ENCODE measurements around the gene ETS2.

The ETS2 gene

GRCh38 chr21:38863291-38863690 lies 57.6 kb downstream of the ETS2 start:
- no CpG with 5 or more reads among the region's 2 CpGs for WGBS, 2 donors (ENCODE audit: extremely low coverage in 2 of 2, insufficient read length in 2 of 2, insufficient replicate concordance in 1 of 2)

GRCh38 chr21:38863843-38864363 lies 58.2 kb downstream of the ETS2 start:
- Histone ChIP-seq H3K79me1 (ENCODE audit: low read depth, low read length) (no peaks in the 10 kb centered on the region), H2BK12ac (ENCODE audit: low read length) (no peak overlapping the region), H2BK5ac (ENCODE audit: low read length) (no peak overlapping the region), H3K4me2 (ENCODE audit: insufficient read depth, low read length, poor library complexity, severe bottlenecking) (no peak overlapping the region), H2AK5ac (ENCODE audit: low read depth, low read length) (no peak overlapping the region), H3K4me3 (ENCODE audit: low read length in 2 of 2) (no peak overlapping the region), H2BK15ac (ENCODE audit: low read length) (no peak overlapping the region), H3K36me3 (replicated peaks in 1 of 2; ENCODE audit: control insufficient read depth in 2 of 2, insufficient read depth in 2 of 2, low read length in 2 of 2) (no peaks in the 10 kb centered on the region), H3K9ac (ENCODE audit: low read depth, low read length, poor library complexity) (no peak overlapping the region), H3K27ac (replicated peaks; ENCODE audit: low read length) (no peak overlapping the region), H3K14ac (ENCODE audit: low read length) (no peak overlapping the region), H2BK120ac (ENCODE audit: low read depth, low read length) (no peak overlapping the region), H3K27me3 (ENCODE audit: control insufficient read depth in 3 of 3, insufficient read depth in 3 of 3, low read depth in 1 of 3, low read length in 3 of 3) (peaks cover 0 to 3% (median 0%) of the 10 kb centered on the region in 3 experiments), H3K4ac (ENCODE audit: low read length) (no peak overlapping the region), H3K18ac (ENCODE audit: low read length) (no peak overlapping the region), H3K23ac (ENCODE audit: low read depth, low read length, poor library complexity) (no peak overlapping the region), H3K9me3 (replicated peaks in 1 of 2; ENCODE audit: control insufficient read depth in 2 of 2, insufficient read depth in 1 of 2, low read depth in 1 of 2, low read length in 2 of 2) (no peaks in the 10 kb centered on the region), H3K4me1 (ENCODE audit: control insufficient read depth in 2 of 2, insufficient read depth in 1 of 2, low read depth in 1 of 2, low read length in 2 of 2) (no peaks in the 10 kb centered on the region), H4K8ac (ENCODE audit: low read depth, low read length) (no peak overlapping the region), H2AFZ (ENCODE audit: low read length) (no peak overlapping the region), H4K91ac (ENCODE audit: low read depth, low read length, poor library complexity) (no peak overlapping the region)
- DNase-seq (ENCODE audit: low spot score) = no peak
- WGBS, 2 donors (ENCODE audit: extremely low coverage in 2 of 2, insufficient read length in 2 of 2, insufficient replicate concordance in 1 of 2) = no CpG with 5 or more reads among the region's 8 CpGs

More at GRCh38 chr21:38863291-38863690, 57.6 kb downstream of the ETS2 start:
- H2AK5ac ChIP-seq (ENCODE audit: low read depth, low read length) = no peak overlapping the region
- H3K4me3 ChIP-seq (ENCODE audit: low read length in 2 of 2) = no peak overlapping the region
- peaks cover 0 to 3% (median 0%) of the 10 kb centered on the region in 3 experiments for H3K27me3 ChIP-seq (ENCODE audit: control insufficient read depth in 3 of 3, insufficient read depth in 3 of 3, low read depth in 1 of 3, low read length in 3 of 3)
- H2BK12ac ChIP-seq (ENCODE audit: low read length) = no peak overlapping the region
- H3K4me2 ChIP-seq (ENCODE audit: insufficient read depth, low read length, poor library complexity, severe bottlenecking) = no peak overlapping the region
- DNase-seq (ENCODE audit: low spot score) = no peak
- no peak overlapping the region for H3K18ac ChIP-seq (ENCODE audit: low read length)
- H3K23ac ChIP-seq (ENCODE audit: low read depth, low read length, poor library complexity) = no peak overlapping the region
- no peak overlapping the region for H2BK5ac ChIP-seq (ENCODE audit: low read length)
- H3K36me3 ChIP-seq (replicated peaks in 1 of 2; ENCODE audit: control insufficient read depth in 2 of 2, insufficient read depth in 2 of 2, low read length in 2 of 2) = no peaks in the 10 kb centered on the region
- H4K8ac ChIP-seq (ENCODE audit: low read depth, low read length) = no peak overlapping the region
- no peak overlapping the region for H3K27ac ChIP-seq (replicated peaks; ENCODE audit: low read length)
- no peaks in the 10 kb centered on the region for H3K79me1 ChIP-seq (ENCODE audit: low read depth, low read length)
- H3K4ac ChIP-seq (ENCODE audit: low read length) = no peak overlapping the region
- no peaks in the 10 kb centered on the region for H3K9me3 ChIP-seq (replicated peaks in 1 of 2; ENCODE audit: control insufficient read depth in 2 of 2, insufficient read depth in 1 of 2, low read depth in 1 of 2, low read length in 2 of 2)
- no peak overlapping the region for H2BK15ac ChIP-seq (ENCODE audit: low read length)
- H3K14ac ChIP-seq (ENCODE audit: low read length) = no peak overlapping the region
- no peak overlapping the region for H4K91ac ChIP-seq (ENCODE audit: low read depth, low read length, poor library complexity)
- H3K9ac ChIP-seq (ENCODE audit: low read depth, low read length, poor library complexity) = no peak overlapping the region
- no peak overlapping the region for H2BK120ac ChIP-seq (ENCODE audit: low read depth, low read length)
- H2AFZ ChIP-seq (ENCODE audit: low read length) = no peak overlapping the region
- H3K4me1 ChIP-seq (ENCODE audit: control insufficient read depth in 2 of 2, insufficient read depth in 1 of 2, low read depth in 1 of 2, low read length in 2 of 2) = no peaks in the 10 kb centered on the region

DNA sequence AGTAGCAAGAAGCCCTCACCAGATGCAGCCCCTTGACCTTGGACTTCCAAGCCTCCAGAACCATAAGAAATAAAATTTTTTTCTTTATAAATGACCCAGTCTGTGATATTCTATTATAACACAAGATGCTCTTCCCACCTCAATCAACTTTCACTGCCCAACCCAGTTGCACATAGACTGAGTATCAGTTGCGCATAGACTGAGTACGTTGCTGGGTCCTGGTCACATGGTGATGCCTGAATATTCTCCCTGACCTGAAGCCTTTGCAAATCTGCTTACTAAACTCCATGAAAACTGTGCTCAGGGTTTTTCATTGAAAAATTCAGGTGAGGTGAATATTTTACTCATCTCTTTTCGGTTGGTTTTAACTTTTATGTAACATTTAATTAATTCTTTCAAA lies 59.2 kb downstream of the ETS2 start:
- no peak overlapping the region for H3K18ac ChIP-seq (ENCODE audit: low read length)
- no peak overlapping the region for H3K27ac ChIP-seq (replicated peaks; ENCODE audit: low read length)
- no peaks in the 10 kb centered on the region for H3K4me1 ChIP-seq (ENCODE audit: control insufficient read depth in 2 of 2, insufficient read depth in 1 of 2, low read depth in 1 of 2, low read length in 2 of 2)
- H3K23ac ChIP-seq (ENCODE audit: low read depth, low read length, poor library complexity) = no peak overlapping the region
- H4K91ac ChIP-seq (ENCODE audit: low read depth, low read length, poor library complexity) = no peak overlapping the region
- no peak overlapping the region for H2BK12ac ChIP-seq (ENCODE audit: low read length)
- no peak overlapping the region for H2BK5ac ChIP-seq (ENCODE audit: low read length)
- peaks cover 0 to 2% (median 0%) of the 10 kb centered on the region in 3 experiments for H3K27me3 ChIP-seq (ENCODE audit: control insufficient read depth in 3 of 3, insufficient read depth in 3 of 3, low read depth in 1 of 3, low read length in 3 of 3)
- no CpG with 5 or more reads among the region's 3 CpGs for WGBS, 2 donors (ENCODE audit: extremely low coverage in 2 of 2, insufficient read length in 2 of 2, insufficient replicate concordance in 1 of 2)
- H2BK15ac ChIP-seq (ENCODE audit: low read length) = no peak overlapping the region
- no peak overlapping the region for H3K4ac ChIP-seq (ENCODE audit: low read length)
- no peak overlapping the region for H4K8ac ChIP-seq (ENCODE audit: low read depth, low read length)
- H2BK120ac ChIP-seq (ENCODE audit: low read depth, low read length) = no peak overlapping the region
- no peak overlapping the region for H3K4me2 ChIP-seq (ENCODE audit: insufficient read depth, low read length, poor library complexity, severe bottlenecking)
- no peaks in the 10 kb centered on the region for H3K36me3 ChIP-seq (replicated peaks in 1 of 2; ENCODE audit: control insufficient read depth in 2 of 2, insufficient read depth in 2 of 2, low read length in 2 of 2)
- H2AFZ ChIP-seq (ENCODE audit: low read length) = no peak overlapping the region
- H3K9me3 ChIP-seq (replicated peaks in 1 of 2; ENCODE audit: control insufficient read depth in 2 of 2, insufficient read depth in 1 of 2, low read depth in 1 of 2, low read length in 2 of 2) = no peaks in the 10 kb centered on the region
- H2AK5ac ChIP-seq (ENCODE audit: low read depth, low read length) = no peak overlapping the region
- no peak for DNase-seq (ENCODE audit: low spot score)
- no peak overlapping the region for H3K4me3 ChIP-seq (ENCODE audit: low read length in 2 of 2)
- H3K79me1 ChIP-seq (ENCODE audit: low read depth, low read length) = no peaks in the 10 kb centered on the region
- H3K9ac ChIP-seq (ENCODE audit: low read depth, low read length, poor library complexity) = no peak overlapping the region
- no peak overlapping the region for H3K14ac ChIP-seq (ENCODE audit: low read length)

DNA sequence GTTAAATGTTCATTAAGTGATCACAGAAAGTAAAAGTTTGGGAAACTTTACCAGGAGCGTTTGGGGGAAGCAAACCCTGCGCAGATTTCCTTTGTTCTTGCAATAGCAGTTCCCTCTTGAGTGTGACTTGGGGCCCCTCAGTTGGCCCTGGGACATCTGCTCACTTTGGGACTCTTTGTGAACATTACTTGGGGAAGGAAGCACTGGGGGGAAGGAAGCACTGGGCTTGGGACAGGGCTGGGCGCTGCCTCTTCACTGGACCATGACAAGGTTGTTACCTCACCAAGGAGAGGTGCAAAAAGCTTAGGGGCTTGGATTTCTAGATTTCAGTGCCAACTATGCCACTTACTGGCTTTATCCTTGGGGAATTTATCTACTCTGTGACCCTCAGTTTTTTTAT lies 63.5 kb downstream of the ETS2 start:
- no CpG with 5 or more reads among the region's 3 CpGs for WGBS, 2 donors (ENCODE audit: extremely low coverage in 2 of 2, insufficient read length in 2 of 2, insufficient replicate concordance in 1 of 2)
- no peak overlapping the region for H2BK12ac ChIP-seq (ENCODE audit: low read length)

More for the DNA sequence above, 63.5 kb downstream of the ETS2 start:
- Histone ChIP-seq H3K79me1 (ENCODE audit: low read depth, low read length) (no peaks in the 10 kb centered on the region), H3K27ac (replicated peaks; ENCODE audit: low read length) (no peak overlapping the region), H2BK15ac (ENCODE audit: low read length) (no peak overlapping the region), H3K14ac (ENCODE audit: low read length) (no peak overlapping the region), H4K8ac (ENCODE audit: low read depth, low read length) (no peak overlapping the region), H3K9ac (ENCODE audit: low read depth, low read length, poor library complexity) (no peak overlapping the region), H3K18ac (ENCODE audit: low read length) (no peak overlapping the region), H4K91ac (ENCODE audit: low read depth, low read length, poor library complexity) (no peak overlapping the region), H2AK5ac (ENCODE audit: low read depth, low read length) (no peak overlapping the region), H3K4me3 (ENCODE audit: low read length in 2 of 2) (no peak overlapping the region), H3K36me3 (replicated peaks in 1 of 2; ENCODE audit: control insufficient read depth in 2 of 2, insufficient read depth in 2 of 2, low read length in 2 of 2) (no peaks in the 10 kb centered on the region), H3K4me1 (ENCODE audit: control insufficient read depth in 2 of 2, insufficient read depth in 1 of 2, low read depth in 1 of 2, low read length in 2 of 2) (no peaks in the 10 kb centered on the region), H3K23ac (ENCODE audit: low read depth, low read length, poor library complexity) (no peak overlapping the region), H3K9me3 (replicated peaks in 1 of 2; ENCODE audit: control insufficient read depth in 2 of 2, insufficient read depth in 1 of 2, low read depth in 1 of 2, low read length in 2 of 2) (no peaks in the 10 kb centered on the region), H3K4me2 (ENCODE audit: insufficient read depth, low read length, poor library complexity, severe bottlenecking) (no peak overlapping the region), H2AFZ (ENCODE audit: low read length) (no peak overlapping the region), H3K27me3 (ENCODE audit: control insufficient read depth in 3 of 3, insufficient read depth in 3 of 3, low read depth in 1 of 3, low read length in 3 of 3) (peaks cover 0 to 3% (median 0%) of the 10 kb centered on the region in 3 experiments), H2BK120ac (ENCODE audit: low read depth, low read length) (no peak overlapping the region), H3K4ac (ENCODE audit: low read length) (no peak overlapping the region), H2BK5ac (ENCODE audit: low read length) (no peak overlapping the region)
- no peak for DNase-seq (ENCODE audit: low spot score)
